HG02884 (cell line): ENCODE measurements around the gene DLX6.

Experiments
- ATAC-seq: cut with Tn5 transposase; IDR thresholded peaks from one replicate; pipeline ENCODE4 v1.9.1; 2021; ENCODE audit warnings: mild to moderate bottlenecking, moderate library complexity; ENCODE audit not compliant: unreplicated experiment

DLX6 gene

GRCh38 chr7:97005183-97006054 is at the start of gene DLX6:
TSS of gene DLX6 (plus strand) at chr7:97005553. CDS start at chr7:97005978, 425 bp downstream.
- no peak for ATAC-seq

GRCh38 chr7:96959135-96959534 is 46.2 kb upstream of the DLX6 start:
- no peak for ATAC-seq

GRCh38 chr7:96962221-96962885 is 43.0 kb upstream of the DLX6 start:
- ATAC-seq = no peak

- no peak for ATAC-seq
Measured at GRCh38 chr7:96968981-96969380, 36.4 kb upstream of the DLX6 start.

- ATAC-seq = no peak
Measured at GRCh38 chr7:96970739-96971138, 34.6 kb upstream of the DLX6 start.

GRCh38 chr7:96973986-96974385 is 31.4 kb upstream of the DLX6 start:
- no peak for ATAC-seq

GRCh38 chr7:96976106-96976505 is 29.2 kb upstream of the DLX6 start:
- ATAC-seq = no peak

GRCh38 chr7:96977445-96977844 is 27.9 kb upstream of the DLX6 start:
- ATAC-seq = no peak

- no peak for ATAC-seq
Measured at GRCh38 chr7:96979551-96980276, 25.6 kb upstream of the DLX6 start.

GRCh38 chr7:96982586-96982985 is 22.8 kb upstream of the DLX6 start:
- ATAC-seq = no peak

- no peak for ATAC-seq
Measured at GRCh38 chr7:96985992-96986391, 19.4 kb upstream of the DLX6 start.

GRCh38 chr7:96986901-96987300 is 18.5 kb upstream of the DLX6 start:
- ATAC-seq = no peak

GRCh38 chr7:96987719-96988118 is 17.6 kb upstream of the DLX6 start:
- ATAC-seq = no peak

GRCh38 chr7:96989241-96989858 is 16.0 kb upstream of the DLX6 start:
- ATAC-seq = no peak

- no peak for ATAC-seq
Measured at GRCh38 chr7:96989859-96990317, 15.5 kb upstream of the DLX6 start.

- no peak for ATAC-seq
Measured at GRCh38 chr7:96991546-96992191, 13.7 kb upstream of the DLX6 start.

- no peak for ATAC-seq
Measured at GRCh38 chr7:96992192-96993005, 13.0 kb upstream of the DLX6 start.

GRCh38 chr7:96993094-96993865 is 12.1 kb upstream of the DLX6 start:
- ATAC-seq = no peak

GRCh38 chr7:96993980-96994379 is 11.4 kb upstream of the DLX6 start:
- ATAC-seq = no peak
